Right lobe of liver (tissue), 6 donors: ENCODE results near the gene HP1BP3. TPM values are rescaled to one million over a fixed set of nuclear protein-coding genes. Genes with fewer than 3 reads are reported as not detected.

Source experiments
- ATAC-seq, 4 donors: fragments of 200-7000 bp; cut with Tn5 transposase; one replicate each; pipeline ENCODE4 v1.9.1; 2020; ENCODE audit warnings: mild to moderate bottlenecking in 4 of 4, moderate library complexity in 4 of 4
- DNase-seq, 3 donors: peaks; one replicate each; pipeline ENCODE4 v3.0.0-alpha.2; 2020
- H3K27ac ChIP-seq, 3 donors: fragments of 200-600 bp; one replicate each; pipeline ENCODE4 v1.8.0; 2022
- H3K27me3 ChIP-seq, 2 donors: fragments of 200-600 bp; one replicate each; pipeline ENCODE4 v1.8.0; 2022
- H3K36me3 ChIP-seq, 4 donors: fragments of 200-600 bp; sonication (generic) in 1 of 4; one replicate each; pipeline versions ENCODE4 v1.5.1 to v1.8.0; 2017 to 2022; ENCODE audit warnings: control low read depth in 1 of 4
- H3K4me1 ChIP-seq, 4 donors: fragments of 200-600 bp; sonication (generic) in 1 of 4; one replicate each; pipeline versions ENCODE4 v1.5.1 to v1.8.0; 2017 to 2022; ENCODE audit warnings: control low read depth in 1 of 4
- H3K4me3 ChIP-seq, 3 donors: fragments of 200-600 bp; one replicate each; pipeline ENCODE4 v1.8.0; 2022
- H3K9me3 ChIP-seq, 4 donors: fragments of 200-600 bp; sonication (generic) in 1 of 4; one replicate each; pipeline versions ENCODE4 v1.5.1 to v1.8.0; 2017 to 2022; ENCODE audit warnings: control low read depth in 1 of 4
- POLR2A ChIP-seq: fragments of 450-650 bp; IDR thresholded peaks from one replicate; pipeline ENCODE4 v1.6.1; 2017; ENCODE audit warnings: antibody characterized with exemption, mild to moderate bottlenecking
- WGBS: methylation state at CpG from one replicate; pipeline ENCODE4 v1.1.6; 2018; ENCODE audit warnings: low coverage, low lambda C conversion rate; ENCODE audit not compliant: insufficient coverage; ENCODE audit errors: missing lambda C conversion rate; 5-methylcytosine and 5-hydroxymethylcytosine counted together
- intact Hi-C, 2 donors: fragments of 100-400 bp; cut with DNase I; formaldehyde crosslinking; loops; one replicate each; pipeline versions ENCODE4 v1.11.2 to v1.14.1; 2022
- total RNA-seq, 6 experiments: library from RNA; depleted of rRNA in 2 of 6; stranded (reverse); fragments of >200 nt in 2 of 6; fragmentation: NEBNext Ultra II Directional in 3 of 6; extraction: Animal tissue kit (Norgen Biotek cat#: 25700) in 3 of 6; gene quantifications; one replicate each; pipeline versions ENCODE4 v1.1.0 to v1.2.4, GENCODE V29; 2016 to 2023
- TF ChIP-seq, protein P1 (sequence below), 4 donors: fragments of 200-600 bp in 3 of 4; fragments of 450-650 bp in 1 of 4; IDR thresholded peaks; one replicate each; pipeline versions ENCODE4 v1.5.1 to v1.8.0; 2016 to 2022; ENCODE audit warnings: antibody characterized with exemption in 4 of 4, mild to moderate bottlenecking in 2 of 4
- donor health status: DM: no; HTN: yes; CAD: no.
- donor health status: DM: no; HTN: no; CAD: no.
- donor health status: DM: no; HTN: no; CAD: no.
- donor health status: DM: no; HTN: yes; CAD: no.
- donor health status: DM: no; HTN: yes; CAD: no.

Gene HP1BP3
- total RNA-seq, 6 experiments from 2014 or later: 60.6 to 84.6 (median 70.7) TPM

DNA sequence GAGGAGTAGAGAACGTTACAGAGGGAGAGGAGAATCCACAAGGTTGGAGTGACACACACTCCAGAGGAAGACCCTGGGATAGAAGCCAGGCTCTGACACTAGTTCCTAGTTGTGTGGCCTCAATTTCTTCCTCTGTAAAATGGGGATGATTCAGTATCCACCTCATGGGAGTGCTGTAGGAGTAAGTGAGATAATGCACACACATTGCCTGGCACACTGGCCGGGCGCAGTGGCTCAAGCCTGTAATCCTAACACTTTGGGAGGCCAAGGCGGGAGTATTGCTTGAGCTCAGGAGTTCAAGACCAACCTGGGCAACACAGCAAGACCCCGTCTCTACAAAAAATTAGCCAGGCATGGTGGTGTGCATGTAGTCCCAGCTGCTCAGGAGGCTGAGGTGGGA lies 78.2 kb downstream of the HP1BP3 start:
- intact Hi-C loops: no loop called here
- WGBS: 76% methylated on average over 5 of the region's 5 CpGs
- Histone ChIP-seq H3K27ac (no peak overlapping the region), H3K9me3 (no peaks in the 10 kb centered on the region), H3K4me1 (no peaks in the 10 kb centered on the region), H3K4me3 (no peak overlapping the region), H3K27me3 (no peaks in the 10 kb centered on the region), H3K36me3 (no peaks in the 10 kb centered on the region)
- ATAC-seq (no peak), DNase-seq (no peak)
- TF ChIP-seq, protein P1, sequence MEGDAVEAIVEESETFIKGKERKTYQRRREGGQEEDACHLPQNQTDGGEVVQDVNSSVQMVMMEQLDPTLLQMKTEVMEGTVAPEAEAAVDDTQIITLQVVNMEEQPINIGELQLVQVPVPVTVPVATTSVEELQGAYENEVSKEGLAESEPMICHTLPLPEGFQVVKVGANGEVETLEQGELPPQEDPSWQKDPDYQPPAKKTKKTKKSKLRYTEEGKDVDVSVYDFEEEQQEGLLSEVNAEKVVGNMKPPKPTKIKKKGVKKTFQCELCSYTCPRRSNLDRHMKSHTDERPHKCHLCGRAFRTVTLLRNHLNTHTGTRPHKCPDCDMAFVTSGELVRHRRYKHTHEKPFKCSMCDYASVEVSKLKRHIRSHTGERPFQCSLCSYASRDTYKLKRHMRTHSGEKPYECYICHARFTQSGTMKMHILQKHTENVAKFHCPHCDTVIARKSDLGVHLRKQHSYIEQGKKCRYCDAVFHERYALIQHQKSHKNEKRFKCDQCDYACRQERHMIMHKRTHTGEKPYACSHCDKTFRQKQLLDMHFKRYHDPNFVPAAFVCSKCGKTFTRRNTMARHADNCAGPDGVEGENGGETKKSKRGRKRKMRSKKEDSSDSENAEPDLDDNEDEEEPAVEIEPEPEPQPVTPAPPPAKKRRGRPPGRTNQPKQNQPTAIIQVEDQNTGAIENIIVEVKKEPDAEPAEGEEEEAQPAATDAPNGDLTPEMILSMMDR (IDR thresholded peaks at IDR 0.05): no peak
- no peak for TF ChIP-seq POLR2A

DNA sequence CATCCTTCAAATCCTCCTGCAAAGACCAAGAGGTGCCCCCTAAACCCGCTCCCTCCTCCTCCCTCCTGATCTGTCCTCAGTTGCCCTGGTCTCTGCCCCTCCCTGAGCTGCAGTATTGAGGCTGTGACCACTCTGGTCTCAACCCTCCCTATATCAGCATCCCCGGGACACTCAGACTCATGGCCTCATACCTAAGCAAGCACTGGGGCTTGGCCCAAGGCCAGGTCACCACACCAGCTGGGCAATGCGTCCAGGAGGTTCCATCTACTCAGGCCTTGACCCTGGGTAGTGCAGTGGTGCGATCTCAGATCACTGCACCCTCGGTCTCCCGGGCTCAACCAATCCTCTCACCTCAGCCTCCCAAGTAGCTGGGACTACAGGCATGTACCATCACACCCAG lies 79.0 kb downstream of the HP1BP3 start:
- H3K36me3 ChIP-seq: no peaks in the 10 kb centered on the region
- H3K4me1 ChIP-seq: no peaks in the 10 kb centered on the region
- no peak for DNase-seq
- H3K9me3 ChIP-seq: no peaks in the 10 kb centered on the region
- intact Hi-C loops: no loop called here
- no peak overlapping the region for H3K27ac ChIP-seq
- 80% methylated on average over 3 of the region's 6 CpGs for whole genome bisulfite sequencing
- no peak overlapping the region for H3K4me3 ChIP-seq
- H3K27me3 ChIP-seq: no peaks in the 10 kb centered on the region
- no peak for ATAC-seq
- TF ChIP-seq, protein P1 (IDR thresholded peaks at IDR 0.05): no peak
- no peak for TF ChIP-seq POLR2A

DNA sequence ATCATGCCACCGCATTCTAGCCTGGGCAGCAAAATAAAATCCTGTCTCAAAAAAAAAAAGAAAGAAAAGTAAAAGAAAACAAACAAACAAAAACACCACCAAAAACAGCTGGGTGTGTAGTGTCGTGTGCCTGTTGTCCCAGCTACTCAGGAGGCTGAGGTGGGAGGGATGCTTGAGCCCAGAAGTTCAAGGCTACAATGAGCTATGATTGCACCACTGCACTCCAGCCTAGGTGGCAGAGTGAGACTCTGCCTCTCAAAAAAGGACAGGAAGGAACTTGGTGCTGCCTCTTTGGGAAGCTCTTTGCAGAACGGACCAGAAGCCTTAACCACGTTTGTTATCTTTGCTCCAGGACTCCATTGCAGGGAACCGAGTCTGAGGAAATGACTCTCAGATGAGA lies 80.3 kb downstream of the HP1BP3 start:
- Histone ChIP-seq H3K4me1 (no peaks in the 10 kb centered on the region), H3K9me3 (no peaks in the 10 kb centered on the region), H3K36me3 (no peaks in the 10 kb centered on the region), H3K27me3 (no peaks in the 10 kb centered on the region), H3K4me3 (no peak overlapping the region), H3K27ac (no peak overlapping the region)
- DNase-seq (no peak), ATAC-seq (peak in 1 of 4 donors; percentile 15)
- intact Hi-C loops: no loop called here
- WGBS: 56% methylated on average over 5 of the region's 5 CpGs
- TF ChIP-seq POLR2A: no peak
- TF ChIP-seq, protein P1 (IDR thresholded peaks at IDR 0.05): no peak

DNA sequence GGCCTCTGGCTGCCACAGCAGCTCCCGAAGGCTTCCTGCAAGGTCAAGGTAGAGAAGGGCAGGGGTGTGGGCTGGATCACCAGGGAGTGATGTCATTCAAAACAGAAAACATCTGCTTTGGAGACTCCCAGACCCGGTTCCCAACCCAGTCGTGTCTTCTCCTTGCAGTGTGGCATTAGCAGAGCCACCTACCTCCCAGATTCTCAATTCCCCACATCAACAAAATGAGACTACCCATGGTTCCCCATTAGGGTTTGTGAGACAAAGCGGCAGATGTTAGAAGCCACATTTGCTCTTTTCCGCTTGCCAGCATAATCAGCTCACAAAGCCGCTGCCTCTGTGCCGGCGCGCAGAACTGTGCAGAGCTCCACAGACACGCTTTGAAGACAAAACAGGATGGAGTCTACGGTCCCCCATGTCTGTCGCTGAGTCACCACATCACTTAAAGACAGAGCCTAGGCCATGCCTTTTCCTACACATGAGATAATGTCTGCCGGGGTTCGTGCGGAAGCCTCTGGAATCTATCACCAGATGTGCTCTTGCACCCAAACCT lies 81.8 kb downstream of the HP1BP3 start:
- 82% methylated on average over 13 of the region's 15 CpGs for WGBS
- ATAC-seq (peak in 3 of 4 donors; percentile 24 to 61 (median 31)), DNase-seq (no peak)
- Histone ChIP-seq H3K36me3 (no peaks in the 10 kb centered on the region), H3K4me3 (no peak overlapping the region), H3K9me3 (no peaks in the 10 kb centered on the region), H3K4me1 (no peaks in the 10 kb centered on the region), H3K27ac (no peak overlapping the region), H3K27me3 (no peaks in the 10 kb centered on the region)
- intact Hi-C loops: no loop called here
- TF ChIP-seq POLR2A: no peak
- TF ChIP-seq, protein P1 (IDR thresholded peaks at IDR 0.05): no peak
